Fibroblast of skin of right quadriceps (primary cell): ENCODE measurements around the gene PRKCG.
A peak's percentile ranks its signal among the peaks of the same experiment; 100 is the strongest.
"Not testable (repeated sequence)": the region's sequence is repeated elsewhere in the genome, so short reads cannot be mapped to it uniquely, and the experiment has no call there.

Experiments
- DNase-seq: peaks from one replicate; pipeline ENCODE4 v3.0.0-alpha.2; 2013

Gene PRKCG

DNA sequence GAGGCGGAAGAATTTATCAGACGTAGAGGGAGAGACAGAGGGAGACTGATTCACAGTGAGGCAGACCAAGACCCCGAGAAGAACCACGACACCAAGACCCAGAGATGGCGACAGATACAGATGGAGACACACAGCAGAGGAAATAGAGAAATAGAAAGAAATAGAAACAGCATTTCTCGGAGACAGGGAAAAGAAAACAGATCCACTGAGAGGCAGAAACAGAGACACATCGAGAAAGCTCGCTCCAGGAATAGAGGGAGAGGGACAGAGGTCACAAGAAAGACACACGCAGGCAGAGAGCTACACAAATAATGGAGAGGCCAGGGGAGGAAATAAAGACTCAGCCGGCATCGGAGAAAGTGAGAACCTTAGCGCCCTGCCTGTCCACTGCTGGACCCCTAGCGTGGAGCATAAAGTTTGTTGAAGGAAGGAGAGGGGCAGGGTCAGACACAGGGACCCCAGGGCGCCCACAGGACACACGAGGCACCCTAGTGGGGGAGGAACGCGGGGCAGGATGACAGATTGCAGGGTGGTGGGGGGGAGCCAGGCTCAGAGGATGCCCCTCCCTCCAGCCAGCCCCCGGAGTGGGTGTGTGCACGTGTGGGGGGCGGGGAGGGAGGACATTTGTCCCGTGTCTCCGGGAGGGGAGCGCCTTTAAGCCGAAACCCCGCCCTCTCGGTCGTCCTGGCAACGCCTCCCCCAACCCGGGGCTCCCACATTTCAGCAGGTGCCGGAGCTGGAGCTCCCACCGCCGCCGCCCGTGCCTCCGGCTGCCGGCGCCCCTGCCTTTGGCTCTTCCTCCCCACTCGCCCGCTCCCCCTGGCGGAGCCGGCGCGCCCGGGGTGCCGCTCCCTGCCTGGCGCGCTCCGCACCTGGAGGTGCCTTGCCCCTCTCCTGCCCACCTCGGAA lies at the start of gene PRKCG:
TSS of gene PRKCG (plus strand) at position 716 of the 909 bp plus-strand sequence. CDS start 298 bp downstream, outside the sequence.
- no peak for DNase-seq

DNA sequence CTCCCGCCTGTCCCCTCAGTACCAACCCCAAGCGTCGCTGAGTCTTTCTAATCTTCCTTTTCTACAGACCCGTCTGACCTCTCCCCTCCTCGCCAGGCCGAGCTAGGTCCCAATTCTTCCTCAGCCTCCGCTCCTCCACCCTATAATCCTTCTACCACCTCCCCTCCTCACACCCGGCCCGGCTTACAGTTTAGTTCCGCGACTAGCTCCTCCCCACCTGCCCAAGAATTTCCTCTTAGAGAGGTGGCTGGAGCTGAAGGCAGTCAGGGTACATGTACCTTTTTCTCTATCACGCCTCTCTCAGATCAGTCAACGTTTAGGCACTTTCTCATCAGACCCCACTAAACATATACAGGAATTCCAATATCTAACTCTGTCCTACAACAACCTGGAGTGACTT lies 49.1 kb upstream of the PRKCG start:
- not testable (repeated sequence) for DNase-seq

DNA sequence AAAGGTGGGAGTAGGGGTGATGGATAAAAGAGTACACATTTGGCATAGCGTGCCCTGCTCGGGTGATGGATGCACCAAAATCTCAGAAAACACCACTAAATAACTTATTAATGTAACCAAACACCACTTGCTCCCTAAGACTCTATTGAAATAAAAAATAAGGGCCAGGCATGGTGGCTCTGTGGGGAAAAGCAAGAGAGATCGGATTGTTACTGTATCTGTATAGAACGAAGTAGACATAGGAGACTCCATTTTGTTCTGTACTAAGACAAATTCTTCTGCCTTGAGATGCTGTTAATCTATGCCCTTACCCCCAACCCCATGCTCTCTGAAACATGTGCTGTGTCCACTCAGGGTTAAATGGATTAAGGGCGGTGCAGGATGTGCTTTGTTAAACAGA lies 43.6 kb upstream of the PRKCG start:
- DNase-seq, result not testable (repeated sequence)

DNA sequence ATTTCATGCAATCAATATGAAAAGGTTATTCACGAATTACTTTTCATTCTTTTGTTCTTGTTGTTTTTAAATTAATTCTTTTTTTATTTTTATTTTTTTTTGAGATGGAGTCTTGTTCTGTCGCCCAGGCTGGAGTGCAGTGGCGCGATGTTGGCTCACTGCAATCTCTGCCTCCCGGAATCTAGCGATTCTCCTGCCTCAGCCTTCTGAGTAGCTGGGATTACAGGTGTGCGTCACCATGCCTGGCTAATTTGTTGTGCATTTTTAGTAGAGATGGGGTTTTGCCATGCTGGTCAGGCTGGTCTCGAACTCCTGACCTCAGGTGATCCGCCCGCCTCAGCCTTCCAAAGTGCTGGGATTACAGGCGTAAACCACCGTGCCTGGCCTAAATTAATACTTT lies 41.8 kb upstream of the PRKCG start:
- DNase-seq, result not testable (repeated sequence)

DNA sequence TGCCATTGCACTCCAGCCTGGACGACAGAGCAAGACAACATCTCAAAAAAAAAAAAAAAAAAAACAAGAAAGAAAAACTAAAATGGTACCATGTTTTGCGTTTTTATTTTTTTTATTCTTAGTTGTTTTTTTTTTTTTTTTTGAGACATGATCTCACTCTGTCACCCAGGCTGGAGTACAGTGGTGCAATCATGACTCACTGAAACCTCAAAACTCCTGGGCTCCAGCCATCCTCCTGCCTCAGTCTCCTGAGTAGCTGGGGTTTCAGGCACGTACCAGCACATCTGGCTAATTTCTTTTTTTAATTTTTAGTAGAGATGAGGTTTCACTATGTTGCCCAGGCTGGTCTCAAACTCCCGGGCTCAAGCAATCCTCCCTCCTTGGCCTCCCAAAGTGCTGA lies 41.1 kb upstream of the PRKCG start:
- peak; percentile 88 for DNase-seq

DNA sequence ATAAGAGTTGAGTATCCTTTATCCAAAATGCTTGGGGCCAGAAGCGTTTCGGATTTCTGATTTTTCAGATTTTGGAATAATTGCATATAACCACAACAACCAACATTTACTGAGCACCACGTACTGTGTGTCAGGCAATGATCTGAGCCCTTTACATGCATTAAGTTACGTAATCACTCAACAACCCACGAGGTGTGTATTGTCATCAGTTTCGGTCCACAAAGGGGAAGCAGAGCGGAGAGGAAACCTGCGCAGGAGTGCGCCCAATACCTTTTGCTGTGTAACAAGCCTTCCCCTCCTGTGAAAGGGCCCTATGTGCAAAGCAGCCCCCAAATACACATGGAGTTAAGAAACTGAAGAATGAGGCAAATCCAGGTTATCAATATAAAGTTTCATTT lies 37.1 kb upstream of the PRKCG start:
- DNase-seq, result no peak

DNA sequence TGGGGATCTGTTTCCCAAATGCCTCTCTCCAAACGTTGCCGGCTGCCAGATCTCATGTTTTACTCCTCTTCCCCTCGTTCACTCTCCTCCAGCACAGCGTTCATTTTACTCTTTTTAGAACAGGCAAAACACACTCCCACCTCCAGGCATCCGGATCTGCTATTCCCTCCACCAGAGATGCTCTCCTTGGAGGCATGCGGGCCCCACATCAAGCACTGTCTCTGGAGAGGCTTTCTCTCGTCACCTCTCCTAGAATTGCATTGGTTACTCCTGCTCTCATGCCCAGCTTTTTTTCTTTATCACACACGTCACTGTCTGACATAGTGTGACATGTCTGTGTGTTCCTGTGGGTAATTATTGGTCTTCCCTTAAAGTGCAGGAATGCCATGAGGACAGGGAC lies 34.4 kb upstream of the PRKCG start:
- DNase-seq, result peak; percentile 20

DNA sequence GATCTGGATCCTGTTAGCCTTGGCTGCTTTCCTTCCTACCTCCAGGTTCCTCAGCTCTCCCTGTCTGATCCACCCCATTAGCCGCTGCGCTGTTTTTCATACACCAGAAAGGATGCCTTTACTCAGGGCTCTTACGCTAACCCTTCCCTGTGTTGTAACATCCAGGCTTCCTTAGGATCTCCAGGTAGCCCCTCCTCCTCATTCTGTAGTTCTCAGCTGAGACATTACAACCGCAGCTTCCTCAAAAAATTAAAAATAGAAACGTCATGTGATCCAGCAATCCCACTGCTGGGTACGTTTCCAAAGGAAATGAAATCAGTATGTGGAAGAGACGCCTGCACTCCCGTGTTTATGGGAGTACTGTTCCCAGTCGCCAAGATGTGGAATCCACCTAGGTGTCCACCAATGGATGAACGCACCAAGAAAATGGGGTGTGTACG lies 32.7 kb upstream of the PRKCG start:
- DNase-seq, result peak; percentile 92

DNA sequence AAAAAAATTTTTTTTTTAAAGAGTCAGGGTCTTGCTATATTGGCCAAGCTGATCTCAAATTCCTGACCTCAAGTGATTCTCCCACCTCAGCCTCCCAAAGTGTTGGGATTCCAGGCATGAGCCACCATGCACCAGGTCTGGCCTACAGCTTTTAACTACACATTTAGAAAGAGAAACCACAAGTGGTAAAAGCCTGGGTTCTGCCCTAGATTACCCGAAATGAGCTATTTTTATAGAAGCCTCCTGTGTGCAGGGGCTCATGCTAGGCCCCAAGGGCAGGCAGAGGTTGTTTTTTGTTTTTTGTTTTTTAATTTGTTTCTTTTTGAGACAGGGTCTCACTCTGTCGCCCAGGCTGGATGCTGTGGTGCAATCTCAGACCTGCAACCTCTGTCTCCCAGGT lies 28.3 kb upstream of the PRKCG start:
- no peak for DNase-seq

DNA sequence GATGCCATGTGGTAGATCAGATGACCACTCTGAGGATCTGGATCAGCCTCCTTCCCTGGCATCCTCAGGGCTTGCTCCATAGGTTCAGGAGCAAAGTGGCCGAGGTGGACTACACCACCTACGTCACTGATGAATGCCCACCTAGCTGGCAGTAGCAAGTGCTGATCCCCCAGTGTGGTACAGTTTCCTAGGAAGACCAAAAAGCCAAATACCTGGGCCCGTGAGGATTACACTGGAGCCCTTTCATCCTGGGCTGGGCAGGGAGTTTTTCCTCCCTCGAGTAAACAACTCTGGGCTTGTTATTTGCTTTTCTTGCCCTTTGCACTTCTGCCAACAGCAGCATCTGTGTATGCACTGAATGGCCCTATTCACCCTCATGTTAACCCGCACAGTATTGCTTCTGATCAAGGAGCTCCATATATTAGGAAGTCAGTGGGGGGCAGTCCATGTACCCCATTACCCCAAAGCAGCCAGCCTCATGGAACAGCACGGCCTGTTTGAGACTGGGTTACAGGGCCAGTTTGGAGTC lies 17.6 kb upstream of the PRKCG start:
- DNase-seq, result no peak

DNA sequence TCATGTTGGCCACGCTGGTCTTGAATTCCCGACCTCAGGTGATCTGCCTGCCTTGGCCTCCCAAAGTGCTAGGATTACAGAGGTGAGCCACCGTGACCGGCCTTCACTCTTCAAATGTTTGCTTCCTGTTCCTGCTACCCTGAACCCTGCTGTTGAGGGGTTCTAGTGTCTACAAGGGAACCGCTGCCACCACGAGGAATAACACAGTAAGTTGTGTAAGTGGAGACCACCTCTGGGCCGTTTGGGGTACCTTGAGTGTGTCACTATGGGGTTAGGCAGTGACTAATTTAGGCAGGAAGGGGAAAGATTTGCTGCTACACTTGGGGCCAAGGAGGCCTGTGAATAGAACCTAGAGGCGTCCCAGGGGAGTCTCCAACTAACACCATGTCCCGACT lies 16.5 kb upstream of the PRKCG start:
- DNase-seq, result peak; percentile 20

DNA sequence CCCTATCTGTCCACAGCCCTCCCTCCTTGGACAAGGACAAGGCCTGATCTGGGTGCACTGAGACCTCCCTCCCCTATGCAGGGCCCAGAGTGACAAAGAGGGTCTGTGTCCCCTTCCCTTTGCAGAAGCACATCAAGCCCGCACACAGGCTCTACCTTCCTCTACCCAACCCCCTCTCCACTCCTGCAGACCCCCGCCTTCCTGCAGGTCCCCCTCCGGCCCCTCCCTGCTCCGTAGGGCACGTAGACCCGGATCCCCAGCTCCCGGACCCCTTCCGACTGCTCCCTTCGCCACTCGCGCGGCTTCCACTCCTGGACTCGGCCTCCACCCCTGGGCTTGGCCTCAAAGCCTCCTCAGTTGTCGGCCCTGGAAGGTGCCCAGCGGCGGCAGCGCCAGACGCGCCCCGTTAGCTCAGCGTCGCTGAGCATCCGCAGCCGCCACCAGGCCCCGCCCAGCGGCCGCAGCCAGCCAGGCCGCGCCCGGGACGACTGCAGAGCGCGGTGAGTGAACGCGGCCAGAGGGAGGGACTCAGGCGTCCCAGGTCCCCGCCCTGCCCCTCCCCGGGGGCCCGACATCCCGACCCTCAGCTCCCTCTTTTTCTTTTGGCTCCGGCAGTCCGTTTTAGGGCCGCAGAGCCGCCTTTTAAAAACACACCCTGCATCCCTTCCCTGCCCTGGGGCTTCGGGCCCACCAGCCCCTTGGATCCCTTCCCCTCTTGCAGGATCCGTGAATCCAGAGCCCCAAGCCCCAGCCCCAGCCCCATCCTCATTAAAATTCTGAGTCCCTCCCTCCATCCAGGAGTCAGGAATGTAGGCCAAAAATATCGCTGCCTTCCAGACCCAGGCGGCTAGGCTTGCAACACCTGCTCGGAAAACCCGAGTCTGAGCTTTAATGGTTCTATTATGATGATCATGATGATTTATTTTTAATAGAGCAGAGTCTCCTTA lies 15.8 kb upstream of the PRKCG start:
- DNase-seq, result peak; percentile 61

DNA sequence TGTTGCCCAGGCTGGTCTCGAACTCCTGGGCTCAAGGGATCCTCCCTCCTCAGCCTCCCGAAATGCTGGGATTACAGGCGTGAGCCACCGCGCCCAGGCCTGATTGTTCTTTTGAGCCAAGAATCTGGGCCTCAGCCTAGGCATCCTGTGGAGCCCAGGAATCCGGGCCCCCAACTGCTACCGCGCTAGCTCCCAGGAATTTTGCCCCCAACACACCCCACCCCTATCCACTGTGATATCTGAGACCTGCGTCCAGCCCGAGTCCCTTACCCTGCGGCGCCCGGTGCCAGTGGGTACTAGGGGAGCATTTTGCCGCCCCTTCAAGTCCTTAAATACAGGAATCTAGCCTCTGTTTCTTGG lies 15.2 kb upstream of the PRKCG start:
- peak; percentile 33 for DNase-seq

DNA sequence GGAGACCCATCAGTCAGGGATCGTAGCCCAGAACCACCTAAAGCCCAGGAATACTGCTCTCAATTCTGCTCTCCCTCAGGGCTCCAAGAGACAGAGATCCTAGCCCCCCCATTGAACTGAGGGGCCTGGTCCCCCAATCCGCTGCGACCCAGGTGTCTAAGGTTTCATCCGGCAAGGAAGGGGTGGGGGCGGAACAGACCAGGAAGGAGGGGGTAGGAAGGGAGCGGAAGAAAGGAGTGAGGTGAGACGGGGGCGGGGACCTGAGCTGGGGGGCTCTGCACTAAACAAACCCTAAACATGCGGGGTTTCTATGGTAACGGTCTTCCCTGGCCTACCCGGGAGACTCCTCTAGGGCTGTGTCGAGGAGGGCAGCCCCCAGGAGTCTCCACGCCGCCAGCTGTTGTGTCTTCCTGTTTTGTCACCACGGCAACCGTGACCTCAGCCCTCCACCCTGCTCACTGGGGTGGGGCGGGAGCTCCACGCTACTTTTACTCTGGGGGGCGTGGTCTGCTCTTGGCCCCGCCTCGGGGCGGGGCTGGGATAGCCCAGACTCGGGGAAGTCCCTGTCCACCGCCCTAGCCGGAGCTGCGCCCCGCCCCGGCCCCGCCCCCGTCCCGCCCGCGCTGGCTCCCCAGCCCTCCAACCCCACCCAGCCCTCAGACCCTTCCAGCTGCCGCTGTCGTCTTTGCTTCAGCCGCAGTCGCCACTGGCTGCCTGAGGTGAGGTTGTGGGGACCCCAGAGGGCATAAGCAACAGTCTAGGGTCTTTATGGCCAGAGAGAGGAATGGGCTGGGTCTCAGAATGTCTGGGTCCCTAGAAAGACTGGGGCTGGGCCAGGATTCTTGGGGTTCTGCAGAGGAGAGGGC lies 14.5 kb upstream of the PRKCG start, which contains the start of gene MYADM:
TSS of gene MYADM (plus strand) at position 659 of the 866 bp plus-strand sequence. CDS start 5,647 bp downstream, outside the sequence.
- DNase-seq, result peak; percentile 99

DNA sequence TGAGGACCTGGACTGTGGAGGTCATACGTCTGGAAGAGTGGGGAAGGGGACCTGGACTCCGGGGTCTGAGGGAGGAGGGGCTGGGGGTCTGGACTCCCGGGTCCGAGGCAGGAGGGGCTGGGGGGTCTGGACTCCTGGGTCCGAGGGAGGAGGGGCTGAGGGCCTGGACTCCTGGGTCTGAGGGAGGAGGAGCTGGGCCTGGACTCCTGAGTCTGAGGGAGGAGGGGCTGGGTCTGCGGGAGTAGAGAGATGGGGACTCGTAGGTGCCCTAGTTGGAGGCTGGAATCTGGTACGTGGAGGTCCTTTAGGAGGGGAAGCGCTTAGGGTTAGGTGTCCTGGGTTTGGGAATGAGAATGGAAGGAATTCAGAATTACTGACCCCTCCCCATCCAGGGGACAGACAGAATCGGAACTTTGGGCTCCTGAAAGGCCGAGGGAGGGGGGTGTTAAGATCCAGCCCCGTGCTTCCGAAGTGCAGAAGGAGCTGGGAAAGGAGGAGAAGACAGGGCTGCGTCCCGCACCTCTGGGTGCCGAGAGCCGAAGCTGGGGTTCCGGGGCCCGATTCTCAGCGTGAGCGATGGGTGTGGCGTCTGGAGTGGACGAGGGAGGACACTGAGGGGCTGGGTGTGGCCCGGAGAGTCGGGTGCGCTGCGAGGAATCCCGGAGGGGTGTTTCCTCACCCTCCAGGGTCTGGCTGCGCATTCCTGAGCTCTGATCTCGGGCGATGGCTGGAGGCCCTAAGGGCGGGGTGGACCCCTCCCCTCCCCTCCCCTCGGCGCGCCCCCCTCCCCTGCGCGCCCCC lies 13.7 kb upstream of the PRKCG start:
- peak; percentile 68 for DNase-seq

DNA sequence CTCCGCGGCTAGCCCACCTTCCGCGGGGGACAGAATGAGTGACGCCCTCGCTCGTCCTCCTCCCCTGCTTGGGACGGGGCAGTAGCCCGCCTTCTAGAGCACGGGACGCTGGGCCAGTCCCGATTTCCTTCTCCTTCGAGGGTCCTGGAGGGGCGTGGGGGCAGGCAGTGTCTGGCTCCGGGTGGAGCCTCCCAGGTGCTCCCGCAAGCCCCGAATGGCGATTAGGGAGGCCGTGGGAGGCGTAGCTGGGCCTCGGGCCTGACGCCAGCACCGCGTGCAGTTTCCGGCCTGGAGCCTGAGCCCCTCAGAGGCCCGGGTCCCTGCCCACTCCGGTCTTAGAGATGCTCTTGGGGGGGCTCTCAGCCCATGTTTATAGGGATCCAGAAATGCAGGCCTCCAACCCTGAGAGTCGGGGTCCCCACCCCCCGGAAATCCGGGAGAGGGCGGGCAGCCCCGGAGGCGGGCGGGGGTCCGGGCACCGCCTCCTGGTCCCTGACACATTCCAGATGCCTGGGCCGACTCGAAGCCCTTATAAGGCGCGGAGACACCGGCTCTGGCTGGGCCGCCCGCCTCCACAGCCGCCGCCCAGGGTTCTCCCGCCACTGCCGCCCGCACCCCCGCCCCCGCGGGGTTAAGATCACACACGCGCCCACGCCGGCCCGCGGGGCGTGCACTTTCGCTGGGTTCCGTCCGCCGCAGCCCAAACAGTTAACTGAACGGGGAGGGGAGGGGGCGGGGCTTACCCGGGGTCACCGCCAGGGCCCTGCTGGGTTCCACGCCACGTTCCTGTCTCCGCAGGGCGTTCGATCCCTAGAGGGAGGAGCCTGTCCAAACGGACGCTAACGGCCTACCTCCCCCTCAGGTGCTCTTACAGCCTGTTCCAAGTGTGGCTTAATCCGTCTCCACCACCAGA lies 12.8 kb upstream of the PRKCG start:
- DNase-seq, result peak; percentile 92

DNA sequence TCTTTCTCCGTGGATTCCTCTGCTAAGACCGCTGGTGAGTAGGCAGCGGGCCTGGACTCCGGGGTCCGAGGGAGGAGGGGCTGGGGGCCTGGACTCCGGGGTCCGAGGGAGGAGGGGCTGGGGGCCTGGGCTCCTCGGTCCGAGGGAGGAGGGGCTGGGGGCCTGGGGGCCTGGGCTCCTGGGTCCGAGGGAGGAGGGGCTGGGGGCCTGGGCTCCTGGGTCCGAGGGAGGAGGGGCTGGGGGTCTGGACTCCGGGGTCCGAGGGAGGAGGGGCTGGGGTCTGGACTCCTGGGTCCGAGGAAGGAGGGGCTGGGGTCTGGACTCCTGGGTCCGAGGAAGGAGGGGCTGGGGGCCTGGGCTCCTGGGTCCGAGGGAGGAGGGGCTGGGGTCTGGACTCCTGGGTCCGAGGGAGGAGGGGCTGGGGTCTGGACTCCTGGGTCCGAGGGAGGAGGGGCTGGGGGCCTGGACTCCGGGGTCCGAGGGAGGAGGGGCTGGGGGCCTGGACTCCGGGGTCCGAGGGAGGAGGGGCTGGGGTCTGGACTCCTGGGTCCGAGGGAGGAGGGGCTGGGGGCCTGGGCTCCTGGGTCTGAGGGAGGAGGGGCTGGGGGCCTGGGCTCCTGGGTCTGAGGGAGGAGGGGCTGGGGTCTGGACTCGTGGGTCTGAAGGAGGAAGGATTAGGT lies 12.1 kb upstream of the PRKCG start:
- DNase-seq, result not testable (repeated sequence)

DNA sequence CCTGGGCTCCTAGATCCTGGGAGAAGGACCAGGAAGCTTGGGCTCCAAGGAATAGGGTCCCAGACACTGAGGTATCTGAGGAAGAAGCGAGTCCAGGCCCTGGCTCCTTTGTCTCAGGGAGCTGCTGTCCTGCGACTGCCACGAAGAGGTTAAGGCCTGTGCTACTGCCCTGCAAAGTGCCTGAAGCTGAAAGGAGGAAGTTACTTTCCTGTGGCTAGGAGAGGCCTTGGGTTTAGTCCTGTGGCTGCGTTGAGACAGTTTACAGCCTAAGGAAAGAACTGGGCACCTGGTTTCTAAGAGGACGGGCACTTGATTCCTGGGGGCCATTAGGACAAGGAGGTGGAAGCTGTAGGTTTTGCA lies 11.5 kb upstream of the PRKCG start:
- DNase-seq, result no peak

DNA sequence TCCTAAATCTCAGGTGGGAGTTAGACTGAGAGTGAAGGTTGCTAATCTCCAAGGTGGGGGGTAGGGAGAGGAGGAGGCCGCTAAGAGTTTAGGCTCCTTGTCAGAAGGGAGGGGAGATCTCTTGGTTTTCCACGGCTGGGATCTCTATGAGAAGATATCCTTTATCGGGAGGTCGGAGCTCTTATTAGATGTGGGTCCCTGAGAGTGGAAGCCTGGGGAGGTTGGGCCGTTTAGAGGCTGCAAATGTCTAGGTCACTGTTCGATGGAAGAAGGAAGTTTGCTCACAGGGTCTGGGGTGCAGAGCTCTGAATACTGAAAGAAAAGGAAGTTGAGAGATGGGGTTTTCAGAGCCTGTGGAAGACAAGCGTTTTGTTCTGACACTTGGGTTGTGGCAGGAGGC lies 10.5 kb upstream of the PRKCG start:
- DNase-seq, result no peak

DNA sequence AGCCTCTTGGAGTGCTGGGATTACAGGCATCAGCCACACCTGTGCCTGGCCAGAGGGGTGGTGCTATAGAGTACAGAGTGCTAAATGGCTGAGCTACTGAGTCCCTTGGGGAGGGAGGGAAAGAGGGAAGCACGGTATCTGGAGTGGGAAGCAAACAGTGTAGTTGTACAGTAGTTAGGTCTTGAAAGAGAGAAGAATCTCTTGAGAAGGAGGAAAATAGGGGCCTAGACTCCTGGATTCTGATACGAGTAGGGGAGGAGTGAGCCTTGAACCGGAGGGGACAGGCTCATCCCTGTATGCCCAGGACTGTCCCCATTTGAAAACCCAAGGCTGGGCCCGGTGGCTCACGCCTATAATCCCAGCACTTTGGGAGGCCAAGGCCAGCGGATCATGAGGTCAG lies 9.2 kb upstream of the PRKCG start:
- no peak for DNase-seq
